A673 (cell line): ENCODE data around the gene POLR1H. TPM values are rescaled to one million over a fixed set of nuclear protein-coding genes. Genes with fewer than 3 reads are reported as not detected.
"Not testable (repeated sequence)": the region's sequence is repeated elsewhere in the genome, so short reads cannot be mapped to it uniquely, and the experiment has no call there.

Source experiments
- BruUV-seq: library from RNA; stranded (reverse); fragments of 400-500 nt; replicated peaks from 2 replicates; lab custom pipeline; 2021; lab: Mats Ljungman, UMichigan
- CTCF ChIA-PET: fragments of 300-600 bp; sonication (Branson Sonifier 250); formaldehyde crosslinking; loops from one replicate; lab custom pipeline; 2022; ENCODE audit warnings: antibody characterized with exemption; lab: Charles Lee
- POLR2A ChIA-PET: fragments of 300-600 bp; sonication (Branson Sonifier 250); formaldehyde crosslinking; loops from one replicate; lab custom pipeline; 2022; ENCODE audit warnings: antibody characterized with exemption; ENCODE audit not compliant: low non-redundant PET; lab: Charles Lee
- DNase-seq: peaks from one replicate; pipeline ENCODE4 v3.0.0-alpha.2; 2015; ENCODE audit warnings: low spot score
- H3K27ac ChIP-seq: fragments of 200-600 bp; sonication (generic); 2 replicates; pipeline ENCODE4 v1.5.1; 2016; ENCODE audit warnings: mixed run types, low read depth, mild to moderate bottlenecking, mixed read lengths, antibody characterized with exemption, low read length; ENCODE audit not compliant: poor library complexity, severe bottlenecking
- H3K27me3 ChIP-seq: fragments of 200-600 bp; sonication (generic); replicated peaks from 2 replicates; pipeline ENCODE4 v1.6.1; 2017; ENCODE audit warnings: mixed run types, low read depth, mild to moderate bottlenecking, mixed read lengths, antibody characterized with exemption, low read length; ENCODE audit not compliant: insufficient read depth, poor library complexity
- H3K36me3 ChIP-seq: fragments of 200-600 bp; sonication (generic); 2 replicates; pipeline ENCODE4 v1.6.1; 2016; ENCODE audit warnings: mixed run types, mild to moderate bottlenecking, mixed read lengths, antibody characterized with exemption, low read length; ENCODE audit not compliant: insufficient read depth, poor library complexity, severe bottlenecking
- H3K4me1 ChIP-seq: fragments of 200-600 bp; sonication (generic); 2 replicates; pipeline ENCODE4 v1.6.1; 2017; ENCODE audit warnings: mixed run types, mild to moderate bottlenecking, mixed read lengths, antibody characterized with exemption, low read length; ENCODE audit not compliant: insufficient read depth, poor library complexity, severe bottlenecking
- H3K4me3 ChIP-seq: fragments of 200-600 bp; sonication (generic); 2 replicates; pipeline ENCODE4 v1.5.1; 2016; ENCODE audit warnings: low read depth, mixed run types, mild to moderate bottlenecking, mixed read lengths, low read length; ENCODE audit not compliant: poor library complexity, severe bottlenecking
- H3K9me3 ChIP-seq: fragments of 200-600 bp; sonication (generic); 2 replicates; pipeline ENCODE4 v1.6.1; 2016; ENCODE audit warnings: mixed run types, low read depth, mild to moderate bottlenecking, mixed read lengths, antibody characterized with exemption, low read length; ENCODE audit not compliant: poor library complexity, severe bottlenecking
- CTCF ChIP-seq: fragments of 300-800, 200-600 bp; sonication (generic); conservative IDR thresholded peaks from 2 replicates; pipeline ENCODE4 v1.5.1; 2017; ENCODE audit warnings: low read depth, mild to moderate bottlenecking, antibody characterized with exemption, low read length, moderate library complexity, mixed read lengths
- EZH2 ChIP-seq: fragments of 200-600 bp; sonication (generic); IDR thresholded peaks from 2 replicates; pipeline ENCODE4 v1.6.1; 2017; ENCODE audit warnings: borderline replicate concordance, low read depth, mild to moderate bottlenecking, mixed read lengths, antibody characterized with exemption, low read length; ENCODE audit not compliant: poor library complexity, severe bottlenecking
- intact Hi-C: fragments of 100-400 bp; cut with micrococcal nuclease; formaldehyde crosslinking; loops from one replicate; pipeline ENCODE4 v1.10.0; 2022; ENCODE audit not compliant: unreplicated experiment
- total RNA-seq: library from RNA; stranded (reverse); gene quantifications from 2 replicates; pipeline ENCODE4 v1.2.3, GENCODE V29; 2021

The POLR1H gene
- total RNA-seq, 1 experiment from 2014 or later: 30.9 TPM

- H3K27ac ChIP-seq: no peak overlapping the region
- BruUV-seq: no TSS peak
- TF ChIP-seq EZH2 (no peak), CTCF (no peak)
- no peaks in the 10 kb centered on the region for H3K27me3 ChIP-seq
- no peak for DNase-seq
- no peaks in the 10 kb centered on the region for H3K9me3 ChIP-seq
- no peaks in the 10 kb centered on the region for H3K36me3 ChIP-seq
- CTCF ChIA-PET: no interaction called here
- peaks cover 5% of the 10 kb centered on the region for H3K4me1 ChIP-seq
- POLR2A ChIA-PET: no interaction called here
- no peak overlapping the region for H3K4me3 ChIP-seq
- intact Hi-C loops: no loop called here
Observed at GRCh38 chr6:30029588-30029987, 31.5 kb upstream of the POLR1H start.

- H3K27ac ChIP-seq: no peak overlapping the region
- ChIA-PET CTCF (no interaction called here), POLR2A (no interaction called here)
- no TSS peak for BruUV-seq
- no peaks in the 10 kb centered on the region for H3K9me3 ChIP-seq
- intact Hi-C loops: no loop called here
- no peak overlapping the region for H3K4me3 ChIP-seq
- TF ChIP-seq EZH2 (no peak), CTCF (no peak)
- peaks cover 5% of the 10 kb centered on the region for H3K4me1 ChIP-seq
- no peaks in the 10 kb centered on the region for H3K27me3 ChIP-seq
- H3K36me3 ChIP-seq: no peaks in the 10 kb centered on the region
- DNase-seq: no peak
Observed at GRCh38 chr6:30031381-30031780, 29.7 kb upstream of the POLR1H start.

GRCh38 chr6:30033440-30033839, 27.6 kb upstream of the POLR1H start:
- POLR2A ChIA-PET, H3K36me3 ChIP-seq, DNase-seq, H3K4me3 ChIP-seq, H3K9me3 ChIP-seq, H3K27me3 ChIP-seq, BruUV-seq, H3K4me1 ChIP-seq, intact Hi-C loops, CTCF ChIA-PET, H3K27ac ChIP-seq: not testable (repeated sequence)

- Histone ChIP-seq H3K27ac (no peak overlapping the region), H3K4me1 (peaks cover 5% of the 10 kb centered on the region), H3K4me3 (no peak overlapping the region), H3K36me3 (no peaks in the 10 kb centered on the region), H3K27me3 (no peaks in the 10 kb centered on the region), H3K9me3 (no peaks in the 10 kb centered on the region)
- no TSS peak for BruUV-seq
- POLR2A ChIA-PET: no interaction called here
- intact Hi-C loops: no loop called here
- CTCF ChIA-PET: no interaction called here
- DNase-seq: no peak
- TF ChIP-seq CTCF (no peak), EZH2 (no peak)
Observed at GRCh38 chr6:30035784-30036183, 25.3 kb upstream of the POLR1H start.
